K562 (cell line): ENCODE measurements around the gene KCNAB1. TPM values are rescaled to one million over a fixed set of nuclear protein-coding genes. Genes with fewer than 3 reads are reported as not detected.

Experiments used
- AFF1 ChIP-seq, 2 experiments: fragments of 450-650 bp; IDR thresholded peaks; 2 replicates each; pipeline ENCODE4 v1.6.1; 2018; ENCODE audit warnings: mild to moderate bottlenecking in 2 of 2, low read depth in 1 of 2; ENCODE audit not compliant: partially characterized antibody in 2 of 2
- ARID1B ChIP-seq: fragments of 450-650 bp; IDR thresholded peaks from 2 replicates; pipeline ENCODE4 v1.6.1; 2016; ENCODE audit warnings: antibody characterized with exemption, mild to moderate bottlenecking, inconsistent platforms
- RUNX1 ChIP-seq: sonication (generic); IDR thresholded peaks from 2 replicates; pipeline ENCODE4 v1.6.1; 2016; ENCODE audit warnings: antibody characterized with exemption, low read depth
- TFAP4 ChIP-seq: sonication (generic); formaldehyde crosslinking; IDR thresholded peaks from 2 replicates; pipeline ENCODE4 v1.8.0; 2022; ENCODE audit warnings: missing genetic modification reagents, mild to moderate bottlenecking, moderate library complexity, borderline replicate concordance
- ZFP36 ChIP-seq: fragments of 150-350 bp; IDR thresholded peaks from 2 replicates; pipeline ENCODE4 v1.6.1; 2018; ENCODE audit warnings: low read length, low read depth; ENCODE audit not compliant: partially characterized antibody
- ZNF583 ChIP-seq: fragments of 250-450 bp; sonication (Bioruptor Pico); IDR thresholded peaks from 2 replicates; pipeline ENCODE4 v1.4.0; 2020
- polyA plus RNA-seq, 8 experiments: library from polyadenylated mRNA; depleted of rRNA in 4 of 8; stranded (reverse) in 5 of 8; unstranded in 3 of 8; fragments of >200 nt; fragmentation: Nextera tagmentation in 2 of 8; fragmentation: Illumina TruSeq in 1 of 8; extraction: Ambion mirVana in 2 of 8; extraction: Trizol in 1 of 8; gene quantifications; 2 replicates each; pipeline versions ENCODE4 v1.2.1 to v1.2.3, GENCODE V29; 2011 to 2014; ENCODE audit warnings: inconsistent platforms in 1 of 8, missing spikeins in 1 of 8
- total RNA-seq, 7 experiments: library from RNA; depleted of rRNA in 6 of 7; stranded (reverse); fragments of >200 nt in 6 of 7; fragmentation: Illumina TruSeq in 2 of 7; extraction: Trizol in 2 of 7; gene quantifications; 2 replicates each; pipeline versions ENCODE4 v1.2.1 to v1.2.3, GENCODE V29; 2011 to 2021; ENCODE audit warnings: low replicate concordance in 1 of 7
- TF ChIP-seq, protein P1 (sequence below): fragments of 150-350 bp; IDR thresholded peaks from 2 replicates; pipeline ENCODE4 v1.6.1; 2014; ENCODE audit warnings: low read depth, mild to moderate bottlenecking, low read length, borderline replicate concordance

KCNAB1 gene
- total and polyA plus RNA-seq, 9 of the 15 experiments (the other 6 are each of a cell fraction or from before 2014, with no cell fraction given) = 0.14 to 1.2 (median 0.51) TPM

DNA sequence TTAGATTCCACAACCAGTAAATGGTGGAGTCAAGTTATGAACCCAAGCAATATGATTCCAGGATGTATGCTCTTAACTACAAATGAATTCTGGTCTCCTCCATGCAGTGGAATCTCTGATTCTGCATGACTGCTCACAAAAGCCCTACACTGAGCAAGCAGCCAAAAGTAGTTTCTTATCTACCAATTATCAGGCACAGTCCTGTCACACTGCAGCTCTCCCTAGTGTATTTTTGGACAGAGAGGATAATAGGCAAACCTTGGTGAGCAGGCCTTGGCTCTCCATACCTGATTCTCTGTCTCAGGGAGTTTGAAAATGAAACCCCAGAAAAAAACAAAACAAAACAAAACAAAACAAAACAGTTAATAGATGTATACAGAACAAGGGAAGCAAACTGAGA, 438.0 kb downstream of the KCNAB1 start (continued):
- TF ChIP-seq AFF1 (IDR thresholded peaks at IDR 0.05; ENCODE audit: low read depth in 1 of 2, partially characterized antibody in 2 of 2) (no peak), ARID1B (peak; percentile 73), RUNX1 (no peak), ZFP36 (no peak), TFAP4 (CRISPR knock-in tag) (no peak), ZNF583 (CRISPR knock-in tag) (no peak)
- TF ChIP-seq, protein P1, sequence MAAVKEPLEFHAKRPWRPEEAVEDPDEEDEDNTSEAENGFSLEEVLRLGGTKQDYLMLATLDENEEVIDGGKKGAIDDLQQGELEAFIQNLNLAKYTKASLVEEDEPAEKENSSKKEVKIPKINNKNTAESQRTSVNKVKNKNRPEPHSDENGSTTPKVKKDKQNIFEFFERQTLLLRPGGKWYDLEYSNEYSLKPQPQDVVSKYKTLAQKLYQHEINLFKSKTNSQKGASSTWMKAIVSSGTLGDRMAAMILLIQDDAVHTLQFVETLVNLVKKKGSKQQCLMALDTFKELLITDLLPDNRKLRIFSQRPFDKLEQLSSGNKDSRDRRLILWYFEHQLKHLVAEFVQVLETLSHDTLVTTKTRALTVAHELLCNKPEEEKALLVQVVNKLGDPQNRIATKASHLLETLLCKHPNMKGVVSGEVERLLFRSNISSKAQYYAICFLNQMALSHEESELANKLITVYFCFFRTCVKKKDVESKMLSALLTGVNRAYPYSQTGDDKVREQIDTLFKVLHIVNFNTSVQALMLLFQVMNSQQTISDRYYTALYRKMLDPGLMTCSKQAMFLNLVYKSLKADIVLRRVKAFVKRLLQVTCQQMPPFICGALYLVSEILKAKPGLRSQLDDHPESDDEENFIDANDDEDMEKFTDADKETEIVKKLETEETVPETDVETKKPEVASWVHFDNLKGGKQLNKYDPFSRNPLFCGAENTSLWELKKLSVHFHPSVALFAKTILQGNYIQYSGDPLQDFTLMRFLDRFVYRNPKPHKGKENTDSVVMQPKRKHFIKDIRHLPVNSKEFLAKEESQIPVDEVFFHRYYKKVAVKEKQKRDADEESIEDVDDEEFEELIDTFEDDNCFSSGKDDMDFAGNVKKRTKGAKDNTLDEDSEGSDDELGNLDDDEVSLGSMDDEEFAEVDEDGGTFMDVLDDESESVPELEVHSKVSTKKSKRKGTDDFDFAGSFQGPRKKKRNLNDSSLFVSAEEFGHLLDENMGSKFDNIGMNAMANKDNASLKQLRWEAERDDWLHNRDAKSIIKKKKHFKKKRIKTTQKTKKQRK = no peak
